Measurements from ENCODE around the gene SPATA46. TPM values are rescaled to one million over a fixed set of nuclear protein-coding genes. Genes with fewer than 3 reads are reported as not detected.

The SPATA46 gene
- total RNA-seq, 1 donor from 2014 or later: not detected

GRCh38 chr1:162383516-162383915 lies 6.9 kb upstream of the SPATA46 start:
- Mint-ChIP-seq H3K9me3 (ENCODE audit: low read depth) (no peaks in the 10 kb centered on the region), H3K4me3 (ENCODE audit: unreplicated experiment) (no peak overlapping the region), H3K27me3 (ENCODE audit: low read depth) (no peaks in the 10 kb centered on the region), H3K4me1 (ENCODE audit: low read depth) (no peaks in the 10 kb centered on the region), H3K27ac (ENCODE audit: unreplicated experiment) (no peak overlapping the region), H3K36me3 (ENCODE audit: low read depth) (peaks cover 9% of the 10 kb centered on the region)
- DNase-seq (ENCODE audit: low spot score): no peak
- no peak for TF ChIP-seq CTCF (IDR thresholded peaks at IDR 0.05)

GRCh38 chr1:162383091-162383490 lies 6.4 kb upstream of the SPATA46 start:
- DNase-seq (ENCODE audit: low spot score): no peak
- H3K4me1 Mint-ChIP-seq (ENCODE audit: low read depth): no peaks in the 10 kb centered on the region
- no peak for TF ChIP-seq CTCF (IDR thresholded peaks at IDR 0.05)
- no peak overlapping the region for H3K4me3 Mint-ChIP-seq (ENCODE audit: unreplicated experiment)
- H3K36me3 Mint-ChIP-seq (ENCODE audit: low read depth): peaks cover 9% of the 10 kb centered on the region
- H3K27ac Mint-ChIP-seq (ENCODE audit: unreplicated experiment): no peak overlapping the region
- no peaks in the 10 kb centered on the region for H3K27me3 Mint-ChIP-seq (ENCODE audit: low read depth)
- no peaks in the 10 kb centered on the region for H3K9me3 Mint-ChIP-seq (ENCODE audit: low read depth)

- Mint-ChIP-seq H3K9me3 (ENCODE audit: low read depth) (no peaks in the 10 kb centered on the region), H3K36me3 (ENCODE audit: low read depth) (peaks cover 9% of the 10 kb centered on the region), H3K27ac (ENCODE audit: unreplicated experiment) (no peak overlapping the region), H3K27me3 (ENCODE audit: low read depth) (no peaks in the 10 kb centered on the region), H3K4me1 (ENCODE audit: low read depth) (no peaks in the 10 kb centered on the region), H3K4me3 (ENCODE audit: unreplicated experiment) (no peak overlapping the region)
- no peak for TF ChIP-seq CTCF (IDR thresholded peaks at IDR 0.05)
- no peak for DNase-seq (ENCODE audit: low spot score)
Observed at GRCh38 chr1:162381941-162382750, 5.5 kb upstream of the SPATA46 start.

GRCh38 chr1:162381383-162381782 lies 4.7 kb upstream of the SPATA46 start, which contains the start of gene C1orf226:
Gene C1orf226 (plus strand): TSS chr1:162381728. CDS start chr1:162381902, 174 bp downstream.
- Mint-ChIP-seq H3K9me3 (ENCODE audit: low read depth) (no peaks in the 10 kb centered on the region), H3K36me3 (ENCODE audit: low read depth) (peaks cover 10% of the 10 kb centered on the region), H3K4me3 (ENCODE audit: unreplicated experiment) (no peak within 1 kb of the TSS), H3K27me3 (ENCODE audit: low read depth) (no peaks in the 10 kb centered on the region), H3K4me1 (ENCODE audit: low read depth) (no peaks in the 10 kb centered on the region), H3K27ac (ENCODE audit: unreplicated experiment) (no peak within 1 kb of the TSS)
- no peak for TF ChIP-seq CTCF (IDR thresholded peaks at IDR 0.05)
- no peak for DNase-seq (ENCODE audit: low spot score)

- Mint-ChIP-seq H3K27me3 (ENCODE audit: low read depth) (no peaks in the 10 kb centered on the region), H3K4me3 (ENCODE audit: unreplicated experiment) (no peak overlapping the region), H3K27ac (ENCODE audit: unreplicated experiment) (no peak overlapping the region), H3K9me3 (ENCODE audit: low read depth) (no peaks in the 10 kb centered on the region), H3K36me3 (ENCODE audit: low read depth) (peaks cover 8% of the 10 kb centered on the region), H3K4me1 (ENCODE audit: low read depth) (no peaks in the 10 kb centered on the region)
- no peak for DNase-seq (ENCODE audit: low spot score)
- no peak for TF ChIP-seq CTCF (IDR thresholded peaks at IDR 0.05)
Observed at GRCh38 chr1:162380061-162380846, 3.6 kb upstream of the SPATA46 start.

Measured in chondrocyte (in vitro differentiated cells).